Heart right ventricle (tissue), 16 donors: ENCODE data around the gene DNAJB5. TPM values are rescaled to one million over a fixed set of nuclear protein-coding genes. Genes with fewer than 3 reads are reported as not detected.

ENCODE experiments used
- ATAC-seq, 8 donors: fragments of 200-7000 bp; cut with Tn5 transposase; one replicate each; pipeline ENCODE4 v1.9.1; 2020; ENCODE audit warnings: mild to moderate bottlenecking in 8 of 8, moderate library complexity in 8 of 8, moderate number of reproducible peaks in 1 of 8
- DNase-seq, 2 donors: peaks; one replicate each; pipeline ENCODE4 v3.0.0-alpha.2; 2020
- H3K27ac ChIP-seq, 10 donors: fragments of 200-600 bp; sonication (generic) in 2 of 10; one replicate each; pipeline versions ENCODE4 v1.5.0 to v1.8.0; 2020 to 2022; ENCODE audit warnings: mild to moderate bottlenecking in 3 of 10
- H3K27me3 ChIP-seq, 7 donors: fragments of 200-600 bp; one replicate each; pipeline ENCODE4 v1.8.0; 2021 to 2022; ENCODE audit warnings: mild to moderate bottlenecking in 2 of 7
- H3K36me3 ChIP-seq, 9 donors: fragments of 200-600 bp; sonication (generic) in 1 of 9; one replicate each; pipeline versions ENCODE4 v1.5.0 to v1.8.0; 2020 to 2022; ENCODE audit warnings: mild to moderate bottlenecking in 2 of 9
- H3K4me1 ChIP-seq, 9 donors: fragments of 200-600 bp; sonication (generic) in 1 of 9; one replicate each; pipeline versions ENCODE4 v1.5.0 to v1.8.0; 2020 to 2022; ENCODE audit warnings: mild to moderate bottlenecking in 4 of 9
- H3K4me3 ChIP-seq, 10 donors: fragments of 200-600 bp; sonication (generic) in 2 of 10; one replicate each; pipeline versions ENCODE4 v1.5.0 to v1.8.0; 2020 to 2022; ENCODE audit warnings: mild to moderate bottlenecking in 7 of 10, moderate library complexity in 2 of 10
- H3K9me3 ChIP-seq, 11 donors: fragments of 200-600 bp in 10 of 11; sonication (generic) in 2 of 11; one replicate each; pipeline versions ENCODE4 v1.5.0 to v1.8.0; 2013 to 2022; ENCODE audit warnings: mild to moderate bottlenecking in 2 of 11, control low read depth in 1 of 11, moderate library complexity in 1 of 11
- WGBS, 2 donors: extraction: QIAGEN DNeasy Blood & Tissue Kit; methylation state at CpG; one replicate each; pipeline ENCODE4 v1.1.7; 2013; ENCODE audit warnings: inconsistent platforms in 1 of 2; 5-methylcytosine and 5-hydroxymethylcytosine counted together
- intact Hi-C, 10 donors: fragments of 100-400 bp; cut with DNase I; formaldehyde crosslinking; loops; one replicate each; pipeline versions ENCODE4 v1.11.1 to v1.14.2; 2022
- polyA plus RNA-seq, 2 donors: library from polyadenylated mRNA; stranded (reverse); fragments of 200-250 nt; gene quantifications; one replicate each; pipeline ENCODE4 v1.2.3, GENCODE V29; 2013
- total RNA-seq, 10 donors: library from RNA; stranded (reverse); fragmentation: NEBNext Ultra II Directional in 3 of 10; extraction: Animal tissue kit (Norgen Biotek cat#: 25700) in 3 of 10; gene quantifications; one replicate each; pipeline versions ENCODE4 v1.2.1 to v1.2.4, GENCODE V29; 2021 to 2023
- TF ChIP-seq, protein P1 (sequence below), 9 donors: fragments of 200-600 bp; sonication (generic) in 2 of 9; IDR thresholded peaks; one replicate each; pipeline versions ENCODE4 v1.5.0 to v1.8.0; 2021 to 2022; ENCODE audit warnings: antibody characterized with exemption in 9 of 9, mild to moderate bottlenecking in 5 of 9, moderate library complexity in 1 of 9
- donor health status: Arrhythmogenic right ventricular cardiomyopathy.
- donor health status: ischemic (EF 13 %, LVEDD 7.1; RV severe dilation, severe dysfunction).
- donor health status: healthy with polysubstance abuse.
- donor health status: DM: no; HTN: yes; CAD: no.
- donor health status: DM: no; HTN: no; CAD: no.
- donor health status: ischemic (EF 25% LVEDD 6.9; RV normal size, moderate dysfunction).
- donor health status: ischemic (EF 25% LVEDD 5.7; RV mildly dilated, moderate dysfunction).
- donor health status: healthy.
- donor health status: DM: yes; HTN: yes; CAD: no.
- donor health status: Ischemic cardiomyopathy.
- donor health status: ischemic (EF 35%, LVEDD 5.7; RV mildly dilated, moderate dysfunction).
- donor health status: nonischemic (EF 11% LVEDD 7.7; RV severe dilation, severe dysfunction).
- donor health status: DM: yes; HTN: yes; CAD: no.
- donor health status: PGD.
- donor health status: ischemic (EF 29% LVEDD 5.4; RV normal size, mild dysfunction).
- donor health status: nonischemic (EF 23%, LVEDD 6.1; RV moderate dilation, normal function).

The DNAJB5 gene
- total and polyA plus RNA-seq, 12 donors, result 44.0 to 206 (median 85.1) TPM

DNA sequence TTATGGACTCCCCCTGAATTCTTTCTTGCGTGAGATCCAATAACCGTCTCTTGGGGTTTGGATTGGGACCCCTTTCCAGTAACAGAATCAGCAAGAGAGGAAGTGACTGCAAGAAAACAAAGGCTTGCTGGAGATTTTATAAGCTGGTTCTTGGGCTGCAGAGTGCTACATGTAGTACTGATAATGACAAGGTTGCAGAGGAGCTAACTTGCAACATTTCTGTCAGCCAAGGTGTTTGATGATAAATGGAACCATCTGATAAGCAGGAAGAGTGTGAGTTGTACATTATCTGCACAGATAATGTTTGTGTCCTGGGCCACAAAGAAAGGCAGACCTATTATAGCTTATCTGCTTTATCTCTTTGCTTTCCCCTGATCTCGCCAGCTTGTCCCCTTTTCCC is 37.1 kb downstream of the DNAJB5 start:
- ATAC-seq (peak in 3 of 8 donors; percentile 23 to 48 (median 37)), DNase-seq (no peak)
- H3K27me3 ChIP-seq, result no peaks in the 10 kb centered on the region
- H3K4me1 ChIP-seq, result peaks cover 5 to 27% (median 13%) of the 10 kb centered on the region in 9 donors
- TF ChIP-seq, protein P1, sequence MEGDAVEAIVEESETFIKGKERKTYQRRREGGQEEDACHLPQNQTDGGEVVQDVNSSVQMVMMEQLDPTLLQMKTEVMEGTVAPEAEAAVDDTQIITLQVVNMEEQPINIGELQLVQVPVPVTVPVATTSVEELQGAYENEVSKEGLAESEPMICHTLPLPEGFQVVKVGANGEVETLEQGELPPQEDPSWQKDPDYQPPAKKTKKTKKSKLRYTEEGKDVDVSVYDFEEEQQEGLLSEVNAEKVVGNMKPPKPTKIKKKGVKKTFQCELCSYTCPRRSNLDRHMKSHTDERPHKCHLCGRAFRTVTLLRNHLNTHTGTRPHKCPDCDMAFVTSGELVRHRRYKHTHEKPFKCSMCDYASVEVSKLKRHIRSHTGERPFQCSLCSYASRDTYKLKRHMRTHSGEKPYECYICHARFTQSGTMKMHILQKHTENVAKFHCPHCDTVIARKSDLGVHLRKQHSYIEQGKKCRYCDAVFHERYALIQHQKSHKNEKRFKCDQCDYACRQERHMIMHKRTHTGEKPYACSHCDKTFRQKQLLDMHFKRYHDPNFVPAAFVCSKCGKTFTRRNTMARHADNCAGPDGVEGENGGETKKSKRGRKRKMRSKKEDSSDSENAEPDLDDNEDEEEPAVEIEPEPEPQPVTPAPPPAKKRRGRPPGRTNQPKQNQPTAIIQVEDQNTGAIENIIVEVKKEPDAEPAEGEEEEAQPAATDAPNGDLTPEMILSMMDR (IDR thresholded peaks at IDR 0.05), result no peak
- peak overlapping the region in 4 of 10 donors; percentile 40 to 74 (median 64) for H3K27ac ChIP-seq
- WGBS, 2 donors, result 60 to 64% methylated on average over 3 of the region's 3 CpGs
- H3K36me3 ChIP-seq, result peaks cover 0 to 34% (median 0%) of the 10 kb centered on the region in 9 donors
- no peak overlapping the region for H3K4me3 ChIP-seq
- H3K9me3 ChIP-seq, result no peaks in the 10 kb centered on the region
- intact Hi-C loops, result no loop called here

DNA sequence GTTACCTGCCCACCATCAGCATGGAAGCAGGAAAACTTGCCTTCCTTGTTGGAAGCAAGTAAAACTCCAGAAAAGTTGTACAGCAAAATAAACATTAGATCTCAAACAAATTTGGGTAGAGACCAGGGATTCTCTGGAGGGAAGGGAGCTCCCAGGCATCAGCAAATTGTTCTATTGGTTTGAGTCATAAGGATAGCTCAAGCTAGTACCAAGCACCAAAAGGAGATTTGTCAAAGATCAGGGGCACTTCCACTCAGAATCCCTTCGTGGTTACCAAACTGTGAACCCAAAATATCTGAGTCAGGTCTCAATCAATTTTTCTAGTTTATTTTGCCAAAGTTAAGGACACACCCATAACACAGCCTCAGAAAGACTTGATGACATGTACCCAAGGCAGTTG is 37.8 kb downstream of the DNAJB5 start:
- TF ChIP-seq, protein P1 (IDR thresholded peaks at IDR 0.05), result no peak
- 73 to 80% methylated on average over 1 of the region's 1 CpG for WGBS, 2 donors
- Histone ChIP-seq H3K36me3 (peaks cover 0 to 32% (median 0%) of the 10 kb centered on the region in 9 donors), H3K27me3 (no peaks in the 10 kb centered on the region), H3K27ac (peak overlapping the region in 1 of 10 donors; percentile 59), H3K4me1 (peaks cover 5 to 27% (median 13%) of the 10 kb centered on the region in 9 donors), H3K4me3 (no peak overlapping the region), H3K9me3 (no peaks in the 10 kb centered on the region)
- intact Hi-C loops, result no loop called here
- no peak for DNase-seq
- no peak for ATAC-seq

DNA sequence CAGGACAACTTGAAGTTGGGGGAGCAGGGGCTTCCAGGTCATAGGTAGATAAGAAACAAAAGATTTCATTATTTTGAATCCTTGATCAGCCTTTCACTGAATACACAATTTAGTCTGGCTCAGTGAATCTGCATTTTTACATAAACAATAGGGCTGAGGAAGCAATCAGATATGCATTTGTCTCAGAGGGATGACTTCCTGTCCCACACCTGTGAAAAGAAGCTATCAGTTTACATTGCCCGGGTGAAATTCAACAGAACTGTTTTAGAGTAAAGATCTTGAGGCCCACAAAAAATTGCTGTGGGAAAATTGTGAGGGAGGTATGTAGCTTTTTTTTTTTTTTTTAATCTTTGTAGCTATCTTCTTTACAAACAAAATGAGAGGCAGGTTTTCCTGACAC is 38.3 kb downstream of the DNAJB5 start:
- ATAC-seq, result no peak
- Histone ChIP-seq H3K4me1 (peaks cover 5 to 27% (median 13%) of the 10 kb centered on the region in 9 donors), H3K27ac (no peak overlapping the region), H3K9me3 (no peaks in the 10 kb centered on the region), H3K4me3 (no peak overlapping the region), H3K27me3 (no peaks in the 10 kb centered on the region), H3K36me3 (peaks cover 0 to 33% (median under 1%) of the 10 kb centered on the region in 9 donors)
- no peak for DNase-seq
- TF ChIP-seq, protein P1 (IDR thresholded peaks at IDR 0.05), result no peak
- WGBS, 2 donors, result 58 to 62% methylated on average over 1 of the region's 1 CpG
- intact Hi-C loops, result no loop called here

DNA sequence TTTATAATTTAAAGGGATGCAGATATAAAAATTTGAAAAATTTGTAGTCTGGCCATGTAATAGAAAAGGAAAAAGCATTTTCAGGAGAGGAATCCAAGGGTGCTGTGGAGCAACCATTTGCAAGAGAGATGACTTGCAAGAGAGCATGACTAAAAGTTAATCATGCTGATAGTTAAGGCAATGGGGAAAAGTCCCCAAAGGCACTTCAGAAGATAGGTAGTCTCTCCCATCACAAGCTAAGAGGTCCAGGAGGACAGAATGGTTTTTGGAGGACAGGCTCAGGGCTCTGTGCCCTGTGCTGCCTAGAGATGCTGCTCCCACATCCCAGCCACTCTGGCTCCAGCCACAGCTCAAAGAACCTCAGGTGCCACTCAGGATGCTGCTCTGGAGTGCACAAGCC is 38.8 kb downstream of the DNAJB5 start:
- intact Hi-C loops, result no loop called here
- peak in 1 of 8 donors; percentile 25 for ATAC-seq
- TF ChIP-seq, protein P1 (IDR thresholded peaks at IDR 0.05), result no peak

More for the DNA sequence above, 38.8 kb downstream of the DNAJB5 start:
- Histone ChIP-seq H3K36me3 (peaks cover 0 to 38% (median 6%) of the 10 kb centered on the region in 9 donors), H3K27ac (no peak overlapping the region), H3K27me3 (no peaks in the 10 kb centered on the region), H3K4me1 (peaks cover 5 to 27% (median 13%) of the 10 kb centered on the region in 9 donors), H3K9me3 (no peaks in the 10 kb centered on the region), H3K4me3 (no peak overlapping the region)
- no peak for DNase-seq
